ENCODE data around the gene PLCD3.
A peak's percentile ranks its signal among the peaks of the same experiment; 100 is the strongest.

GRCh38 chr17:45131616-45132319 lies 547 bp downstream of the PLCD3 start:
- no peak for TF ChIP-seq POLR2A (IDR thresholded peaks at IDR 0.05)
- TF ChIP-seq CTCF (IDR thresholded peaks at IDR 0.05), result peak; percentile 30 to 82 (median 68)

Data from Peyer's patch (tissue), 4 donors.